IMR-90 (cell line): Measurements from ENCODE around the gene AJAP1. TPM values are rescaled to one million over a fixed set of nuclear protein-coding genes. Genes with fewer than 3 reads are reported as not detected.

Experiments
- ATAC-seq: fragments of 200-7000 bp; cut with Tn5 transposase; 2 replicates; pipeline ENCODE4 v1.9.1; 2020; ENCODE audit warnings: low read depth, mild to moderate bottlenecking, moderate library complexity
- BruUV-seq: library from RNA; stranded (reverse); fragments of 400-500 nt; replicated peaks from 2 replicates; lab custom pipeline; 2021; lab: Mats Ljungman, UMichigan
- CTCF ChIA-PET: fragments of 300-600 bp; formaldehyde crosslinking; extraction: SDS; loops from one replicate; lab custom pipeline; 2021; ENCODE audit warnings: antibody characterized with exemption; lab: Yijun Ruan, JAX
- POLR2A ChIA-PET: fragments of 300-600 bp; sonication (Branson Sonifier 250); formaldehyde crosslinking; loops from one replicate; lab custom pipeline; 2022; ENCODE audit warnings: antibody characterized with exemption; ENCODE audit not compliant: unreplicated experiment; lab: Charles Lee
- DNase-seq: peaks from one replicate; pipeline ENCODE4 v3.0.0; 2013
- H2AFZ ChIP-seq: replicated peaks from 2 replicates; pipeline ENCODE3; 2013; ENCODE audit warnings: low read length, mild to moderate bottlenecking; ENCODE audit not compliant: poor library complexity
- H2AK5ac ChIP-seq: 2 replicates; pipeline ENCODE4 v1.6.1; 2013; ENCODE audit warnings: low read depth, low read length, inconsistent platforms
- H2AK9ac ChIP-seq: replicated peaks from 2 replicates; pipeline ENCODE3; 2013; ENCODE audit warnings: mild to moderate bottlenecking, low read depth, low read length, moderate library complexity; ENCODE audit not compliant: poor library complexity
- H2BK120ac ChIP-seq: 2 replicates; pipeline ENCODE4 v1.6.1; 2013; ENCODE audit warnings: low read depth, low read length, inconsistent platforms
- H2BK15ac ChIP-seq: 3 replicates; pipeline ENCODE4 v1.6.1; 2013; ENCODE audit warnings: low read depth, low read length, inconsistent platforms
- H2BK20ac ChIP-seq: 2 replicates; pipeline ENCODE4 v1.6.1; 2013; ENCODE audit warnings: low read depth, mild to moderate bottlenecking, inconsistent platforms, low read length, moderate library complexity
- H2BK5ac ChIP-seq: 2 replicates; pipeline ENCODE4 v1.6.1; 2013; ENCODE audit warnings: mild to moderate bottlenecking, low read depth, low read length, inconsistent platforms; ENCODE audit not compliant: poor library complexity, severe bottlenecking
- H3K14ac ChIP-seq: replicated peaks from 2 replicates; pipeline ENCODE4 v1.6.1; 2013; ENCODE audit warnings: low read depth, low read length, inconsistent platforms
- H3K18ac ChIP-seq: 2 replicates; pipeline ENCODE4 v1.6.1; 2013; ENCODE audit warnings: low read depth, low read length, control low read depth
- H3K23ac ChIP-seq: 2 replicates; pipeline ENCODE4 v1.6.1; 2013; ENCODE audit warnings: low read depth, low read length, inconsistent platforms
- H3K27ac ChIP-seq: 2 replicates; pipeline ENCODE4 v1.5.1; 2013; ENCODE audit warnings: mild to moderate bottlenecking, control low read depth, low read length; ENCODE audit not compliant: insufficient read depth
- H3K27me3 ChIP-seq: 2 replicates; pipeline ENCODE4 v1.6.1; 2013; ENCODE audit warnings: low read length; ENCODE audit not compliant: control insufficient read depth, insufficient read depth
- H3K36me3 ChIP-seq: 2 replicates; pipeline ENCODE4 v1.6.1; 2013; ENCODE audit warnings: low read length, mixed read lengths; ENCODE audit not compliant: control insufficient read depth, insufficient read depth
- H3K4ac ChIP-seq: 2 replicates; pipeline ENCODE4 v1.6.1; 2013; ENCODE audit warnings: low read depth, low read length, inconsistent platforms
- H3K4me1 ChIP-seq: 2 replicates; pipeline ENCODE4 v1.6.1; 2013; ENCODE audit warnings: low read length, mixed read lengths; ENCODE audit not compliant: control insufficient read depth, insufficient read depth
- H3K4me2 ChIP-seq: 2 replicates; pipeline ENCODE4 v1.6.1; 2013; ENCODE audit warnings: low read depth, mild to moderate bottlenecking, control low read depth, low read length, moderate library complexity
- H3K4me3 ChIP-seq: 2 replicates; pipeline ENCODE4 v1.5.1; 2013; ENCODE audit warnings: low read depth, mild to moderate bottlenecking, control low read depth, low read length, moderate library complexity; ENCODE audit not compliant: insufficient read depth
- H3K56ac ChIP-seq: 2 replicates; pipeline ENCODE4 v1.6.1; 2013; ENCODE audit warnings: low read length, inconsistent platforms; ENCODE audit not compliant: insufficient read depth; ENCODE audit errors: extremely low read depth
- H3K79me1 ChIP-seq, 2 experiments: 2 replicates each; pipeline ENCODE4 v1.6.1; 2013; ENCODE audit warnings: low read length in 2 of 2, inconsistent platforms in 1 of 2, low read depth in 1 of 2
- H3K9ac ChIP-seq: 2 replicates; pipeline ENCODE4 v1.6.1; 2013; ENCODE audit warnings: low read depth, low read length, control low read depth
- H3K9me1 ChIP-seq: 2 replicates; pipeline ENCODE4 v1.6.1; 2013; ENCODE audit warnings: low read length, inconsistent platforms; ENCODE audit not compliant: insufficient read depth
- H3K9me3 ChIP-seq: 2 replicates; pipeline ENCODE4 v1.6.1; 2013; ENCODE audit warnings: low read length; ENCODE audit not compliant: control insufficient read depth, insufficient read depth
- H4K20me1 ChIP-seq: 2 replicates; pipeline ENCODE4 v1.6.1; 2013; ENCODE audit warnings: low read length, inconsistent platforms; ENCODE audit not compliant: insufficient read depth
- H4K5ac ChIP-seq: 2 replicates; pipeline ENCODE4 v1.6.1; 2013; ENCODE audit warnings: mild to moderate bottlenecking, low read depth, low read length, control low read depth
- H4K8ac ChIP-seq, 2 experiments: 2 replicates each; pipeline ENCODE4 v1.6.1; 2013; ENCODE audit warnings: low read depth in 2 of 2, low read length in 2 of 2, control low read depth in 1 of 2, inconsistent platforms in 1 of 2
- H4K91ac ChIP-seq: 2 replicates; pipeline ENCODE4 v1.6.1; 2013; ENCODE audit warnings: low read depth, low read length, inconsistent platforms; ENCODE audit not compliant: insufficient read depth
- CHD1 ChIP-seq: IDR thresholded peaks from 2 replicates; pipeline ENCODE4 v1.6.1; 2012; ENCODE audit warnings: low read depth, low read length, improper control_type of control experiment
- NFE2L2 ChIP-seq: fragments of 150-350 bp; IDR thresholded peaks from 2 replicates; pipeline ENCODE4 v1.6.1; 2016; ENCODE audit warnings: low read depth, mild to moderate bottlenecking, low read length
- POLR2A ChIP-seq: IDR thresholded peaks from 2 replicates; pipeline ENCODE4 v1.6.1; 2012; ENCODE audit warnings: mild to moderate bottlenecking, low read depth, low read length
- SMC3 ChIP-seq: fragments of 150-350 bp; IDR thresholded peaks from 2 replicates; pipeline ENCODE4 v1.6.1; 2016; ENCODE audit warnings: low read depth, mild to moderate bottlenecking, antibody characterized with exemption, low read length, moderate library complexity
- USF2 ChIP-seq: fragments of 150-350 bp; IDR thresholded peaks from 2 replicates; pipeline ENCODE4 v1.6.1; 2017; ENCODE audit warnings: mild to moderate bottlenecking, antibody characterized with exemption, low read length, low read depth
- WGBS, 2 experiments: methylation state at CpG; one replicate each; pipeline versions ENCODE4 v1.1.5 to v1.1.7; 2013; ENCODE audit warnings: missing lambda C conversion rate in 2 of 2; ENCODE audit not compliant: insufficient read length in 1 of 2; ENCODE audit errors: extremely low coverage in 2 of 2; 5-methylcytosine and 5-hydroxymethylcytosine counted together
- dilution Hi-C: fragments of 300-500 bp; cut with HindIII; formaldehyde crosslinking; loops from one replicate; pipeline ENCODE4 v1.14.3; 2018; ENCODE audit warnings: low sequenced_read_pairs; ENCODE audit not compliant: unreplicated experiment
- in situ Hi-C: fragments of 300-500 bp; cut with MboI; formaldehyde crosslinking; loops from 3 replicates; pipeline ENCODE4 v1.14.3; 2019; ENCODE audit warnings: low sequenced_read_pairs, inconsistent platforms, mixed read lengths
- intact Hi-C: fragments of 100-400 bp; cut with micrococcal nuclease; formaldehyde crosslinking; loops from 2 replicates; pipeline ENCODE4 v1.10.0; 2022
- polyA plus RNA-seq, 3 experiments: library from polyadenylated mRNA; depleted of rRNA; stranded (reverse); fragments of >200 nt; gene quantifications; 2 replicates each; pipeline ENCODE4 v1.2.3, GENCODE V29; 2012; ENCODE audit warnings: low replicate concordance in 1 of 3
- total RNA-seq: library from RNA; depleted of rRNA; stranded (reverse); fragments of >200 nt; gene quantifications from 2 replicates; pipeline ENCODE4 v1.2.3, GENCODE V29; 2012

AJAP1 gene
- total and polyA plus RNA-seq, 2 of the 4 experiments (the other 2 are of a cell fraction), result under 0.01 to 0.02 TPM

GRCh38 chr1:4838231-4838630 is 183.8 kb downstream of the AJAP1 start:
- no peaks in the 10 kb centered on the region for H3K79me1 ChIP-seq
- ATAC-seq (no peak), DNase-seq (no peak)
- H4K91ac ChIP-seq, result no peak overlapping the region
- in situ Hi-C loops (no loop called here), intact Hi-C loops (no loop called here), dilution Hi-C loops (no loop called here)
- H2BK20ac ChIP-seq, result no peak overlapping the region
- H3K23ac ChIP-seq, result no peak overlapping the region
- no peaks in the 10 kb centered on the region for H3K9me1 ChIP-seq
- no peaks in the 10 kb centered on the region for H3K36me3 ChIP-seq
- no peak overlapping the region for H3K27ac ChIP-seq
- WGBS, 2 experiments, result no CpG with 5 or more reads among the region's 1 CpG
- peaks cover 28% of the 10 kb centered on the region for H3K9me3 ChIP-seq
- no peak overlapping the region for H3K4me2 ChIP-seq
- H3K9ac ChIP-seq, result no peak overlapping the region
- no peak overlapping the region for H2BK15ac ChIP-seq
- H3K27me3 ChIP-seq, result no peaks in the 10 kb centered on the region
- TF ChIP-seq POLR2A, result no peak
- TF ChIP-seq SMC3, result no peak
- no peak for TF ChIP-seq USF2
- no peak for TF ChIP-seq NFE2L2
- TF ChIP-seq CHD1, result no peak
- H2AK9ac ChIP-seq, result no peak overlapping the region
- H3K14ac ChIP-seq, result no peak overlapping the region
- no TSS peak for BruUV-seq
- H2AFZ ChIP-seq, result no peak overlapping the region
- no peak overlapping the region for H2BK120ac ChIP-seq
- no peak overlapping the region for H4K5ac ChIP-seq
- no peak overlapping the region for H3K4me3 ChIP-seq
- H3K4me1 ChIP-seq, result no peaks in the 10 kb centered on the region
- no peak overlapping the region for H2BK5ac ChIP-seq
- H3K56ac ChIP-seq, result no peak overlapping the region
- no peak overlapping the region for H4K8ac ChIP-seq
- H3K18ac ChIP-seq, result no peak overlapping the region
- no peak overlapping the region for H2AK5ac ChIP-seq
- ChIA-PET CTCF (no interaction called here), POLR2A (no interaction called here)
- H4K20me1 ChIP-seq, result no peaks in the 10 kb centered on the region
- no peak overlapping the region for H3K4ac ChIP-seq
